Measurements from ENCODE around the gene CCDC167.

DNA sequence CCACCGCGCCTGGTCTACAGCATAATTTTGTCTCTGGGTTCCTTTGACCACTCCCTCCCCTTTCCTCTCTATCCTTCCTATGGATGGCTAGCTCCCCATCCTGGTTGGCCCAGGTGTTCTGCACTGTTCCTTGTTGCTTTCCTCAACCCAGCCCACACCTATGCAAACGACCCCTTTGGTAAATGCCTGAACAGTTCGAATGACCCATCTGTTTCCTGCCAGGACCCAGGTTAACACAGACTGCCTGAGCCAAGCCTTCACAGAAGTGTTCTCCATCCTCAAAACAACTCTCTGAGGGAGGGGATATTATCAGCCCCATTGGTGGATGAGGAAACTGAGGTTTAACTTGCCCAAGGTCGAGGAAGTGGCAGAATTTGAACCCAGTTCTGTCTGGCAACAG is 44.8 kb upstream of the CCDC167 start:
- TF ChIP-seq, protein P1, sequence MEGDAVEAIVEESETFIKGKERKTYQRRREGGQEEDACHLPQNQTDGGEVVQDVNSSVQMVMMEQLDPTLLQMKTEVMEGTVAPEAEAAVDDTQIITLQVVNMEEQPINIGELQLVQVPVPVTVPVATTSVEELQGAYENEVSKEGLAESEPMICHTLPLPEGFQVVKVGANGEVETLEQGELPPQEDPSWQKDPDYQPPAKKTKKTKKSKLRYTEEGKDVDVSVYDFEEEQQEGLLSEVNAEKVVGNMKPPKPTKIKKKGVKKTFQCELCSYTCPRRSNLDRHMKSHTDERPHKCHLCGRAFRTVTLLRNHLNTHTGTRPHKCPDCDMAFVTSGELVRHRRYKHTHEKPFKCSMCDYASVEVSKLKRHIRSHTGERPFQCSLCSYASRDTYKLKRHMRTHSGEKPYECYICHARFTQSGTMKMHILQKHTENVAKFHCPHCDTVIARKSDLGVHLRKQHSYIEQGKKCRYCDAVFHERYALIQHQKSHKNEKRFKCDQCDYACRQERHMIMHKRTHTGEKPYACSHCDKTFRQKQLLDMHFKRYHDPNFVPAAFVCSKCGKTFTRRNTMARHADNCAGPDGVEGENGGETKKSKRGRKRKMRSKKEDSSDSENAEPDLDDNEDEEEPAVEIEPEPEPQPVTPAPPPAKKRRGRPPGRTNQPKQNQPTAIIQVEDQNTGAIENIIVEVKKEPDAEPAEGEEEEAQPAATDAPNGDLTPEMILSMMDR (IDR thresholded peaks at IDR 0.05), result no peak
- no peak for TF ChIP-seq POLR2A (IDR thresholded peaks at IDR 0.05)
